ENCODE results near the gene TRERF1.
"Not testable (repeated sequence)": the region's sequence is repeated elsewhere in the genome, so short reads cannot be mapped to it uniquely, and the experiment has no call there.

TRERF1 gene

GRCh38 chr6:42451333-42452170 is at the start of gene TRERF1:
Gene TRERF1, minus strand, starts transcription at chr6:42451926. Its CDS starts 182,336 bp downstream, at chr6:42269590.
- peak; percentile 65 for DNase-seq (ENCODE audit: low read depth, low spot score)

GRCh38 chr6:42498473-42499128 is 46.9 kb upstream of the TRERF1 start:
- DNase-seq (ENCODE audit: low read depth, low spot score): no peak

- DNase-seq (ENCODE audit: low read depth, low spot score): no peak
Measured at GRCh38 chr6:42493914-42494539, 42.3 kb upstream of the TRERF1 start.

GRCh38 chr6:42488129-42488528 is 36.4 kb upstream of the TRERF1 start:
- DNase-seq (ENCODE audit: low read depth, low spot score): no peak

GRCh38 chr6:42484261-42484660 is 32.5 kb upstream of the TRERF1 start:
- no peak for DNase-seq (ENCODE audit: low read depth, low spot score)

DNA sequence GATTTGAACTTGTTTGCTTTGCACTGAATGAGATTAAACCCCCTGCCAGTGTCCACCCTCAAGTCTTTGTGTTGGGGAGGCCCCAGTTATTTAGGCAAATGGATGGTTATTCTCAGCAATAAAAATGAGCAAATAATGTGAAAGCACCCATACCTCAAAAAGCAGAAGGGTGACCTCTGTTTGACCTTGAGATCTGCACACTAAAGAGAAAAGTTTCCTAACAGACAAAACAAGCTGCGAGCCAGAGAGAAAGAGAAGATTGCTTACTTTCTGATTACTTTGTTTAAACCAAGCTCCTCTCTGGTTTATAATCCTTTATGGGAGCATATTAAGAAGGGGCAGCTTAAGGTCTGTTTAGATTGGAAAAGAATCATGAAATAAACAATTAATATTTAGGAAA is 30.4 kb upstream of the TRERF1 start:
- peak; percentile 3 for DNase-seq (ENCODE audit: low read depth, low spot score)

DNA sequence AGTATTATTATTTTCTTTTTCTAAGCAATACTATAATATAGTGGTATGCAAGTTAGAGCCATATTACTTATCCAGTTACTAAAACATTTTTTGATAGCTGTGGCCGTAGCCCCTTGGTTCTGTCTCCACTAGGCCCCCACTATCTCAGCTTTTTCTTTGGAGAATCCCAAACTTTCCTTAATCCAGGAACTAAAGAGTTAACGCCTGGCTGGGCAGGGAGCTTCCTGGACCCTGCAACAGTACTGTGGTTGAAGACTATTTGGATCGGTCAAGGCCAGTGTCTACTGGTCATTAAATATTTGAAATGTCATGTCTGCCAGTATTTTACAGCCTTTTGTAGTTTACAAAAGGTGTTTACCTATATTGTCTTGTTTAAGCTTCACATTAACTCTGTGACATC is 20.0 kb upstream of the TRERF1 start:
- no peak for DNase-seq (ENCODE audit: low read depth, low spot score)

- DNase-seq (ENCODE audit: low read depth, low spot score): no peak
Measured at GRCh38 chr6:42471142-42471541, 19.4 kb upstream of the TRERF1 start.

GRCh38 chr6:42468273-42468672 is 16.5 kb upstream of the TRERF1 start:
- no peak for DNase-seq (ENCODE audit: low read depth, low spot score)

DNA sequence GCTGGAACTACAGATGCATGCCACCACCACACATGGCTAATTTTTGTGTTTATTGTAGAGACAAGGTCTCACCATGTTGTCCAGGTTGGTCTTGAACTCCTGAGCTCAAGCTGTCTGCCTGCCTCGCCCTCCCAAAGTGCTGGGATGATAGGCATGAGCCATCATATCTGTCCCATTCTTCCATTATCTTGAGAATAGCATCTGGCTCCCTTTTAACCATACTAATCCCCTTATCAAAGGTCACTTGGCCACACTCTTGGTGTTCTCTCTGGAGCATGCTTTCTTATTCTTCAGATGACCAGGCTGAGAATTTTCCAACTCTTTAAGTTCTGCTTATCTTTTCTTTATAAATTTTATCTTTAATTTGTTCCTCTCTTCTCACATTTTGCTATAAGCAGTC is 15.9 kb upstream of the TRERF1 start:
- DNase-seq (ENCODE audit: low read depth, low spot score): no peak

DNA sequence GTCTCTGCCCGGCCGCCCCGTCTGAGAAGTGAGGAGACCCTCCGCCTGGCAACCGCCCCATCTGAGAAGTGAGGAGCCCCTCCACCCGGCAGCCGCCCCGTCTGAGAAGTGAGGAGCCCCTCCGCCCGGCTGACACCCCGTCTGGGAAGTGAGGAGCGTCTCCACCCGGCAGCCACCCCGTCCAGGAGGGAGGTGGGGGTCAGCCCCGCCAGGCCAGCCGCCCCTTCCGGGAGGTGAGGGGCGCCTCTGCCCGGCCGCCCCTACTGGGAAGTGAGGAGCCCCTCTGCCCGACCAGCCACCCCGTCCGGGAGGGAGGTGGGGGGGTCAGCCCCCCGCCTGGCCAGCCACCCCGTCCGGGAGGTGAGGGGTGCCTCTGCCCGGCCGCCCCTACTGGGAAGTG is 14.7 kb upstream of the TRERF1 start:
- DNase-seq (ENCODE audit: low read depth, low spot score): not testable (repeated sequence)

DNA sequence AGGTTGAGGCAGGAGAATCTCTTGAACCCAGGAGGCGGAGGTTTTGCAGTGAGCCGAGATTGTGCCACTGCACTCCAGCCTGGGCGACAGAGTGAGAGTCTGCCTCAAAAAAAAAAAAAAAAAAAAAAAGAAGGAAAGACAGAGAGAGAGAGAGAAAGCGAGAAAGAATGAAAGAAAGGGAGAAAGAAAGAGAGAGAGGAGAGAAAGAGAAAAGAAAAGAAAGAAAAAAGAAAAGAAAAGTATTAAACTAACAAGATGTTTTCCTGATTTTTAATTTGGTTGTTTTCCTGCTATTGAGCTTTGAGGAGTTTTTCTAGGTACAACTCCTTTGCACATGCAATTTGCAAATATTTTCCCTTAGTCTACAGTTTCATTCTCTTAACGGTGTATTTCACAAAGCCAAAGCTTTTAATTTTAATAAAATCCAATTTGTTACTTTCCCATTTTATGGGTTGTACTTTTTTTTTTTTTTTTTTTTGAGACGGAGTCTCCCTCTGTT is 10.8 kb upstream of the TRERF1 start:
- DNase-seq (ENCODE audit: low read depth, low spot score): no peak

DNA sequence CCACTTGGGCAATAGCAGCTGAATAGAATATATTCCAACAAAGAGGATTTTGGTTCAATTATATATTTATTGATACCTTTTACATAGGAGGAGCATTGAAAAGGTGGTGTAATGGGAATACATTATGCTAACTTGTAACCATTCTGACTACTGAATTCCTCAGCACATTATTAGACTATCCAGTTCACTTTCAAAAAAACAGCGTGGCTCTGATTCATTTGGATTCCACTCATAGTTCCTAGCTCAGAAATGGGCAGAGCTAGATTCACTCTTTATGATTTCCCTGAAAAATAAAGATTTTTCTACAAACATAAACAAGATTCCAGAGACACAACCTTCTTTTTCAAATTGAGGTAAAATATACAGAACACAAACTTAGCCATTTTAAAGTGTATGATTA is 9.2 kb upstream of the TRERF1 start:
- DNase-seq (ENCODE audit: low read depth, low spot score): peak; percentile 49

DNA sequence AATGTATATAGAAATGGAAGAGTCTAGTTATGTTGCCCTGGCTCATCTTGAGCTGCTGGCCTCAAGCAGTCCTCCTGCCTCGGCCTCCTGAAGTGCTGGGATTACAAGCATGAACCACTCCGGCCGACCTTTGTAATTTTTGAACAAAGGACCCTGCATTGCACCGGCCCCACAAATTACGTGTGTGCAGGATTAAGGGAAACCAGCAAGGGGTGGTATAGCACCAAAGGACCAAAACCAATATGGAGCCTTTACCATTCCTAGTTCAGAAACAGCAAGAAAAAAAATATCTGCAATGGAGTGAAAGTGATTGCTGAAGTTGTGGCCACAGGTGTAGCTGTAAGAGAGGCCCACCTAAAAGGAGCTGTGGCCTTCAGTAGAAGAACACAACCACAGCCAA is 8.2 kb upstream of the TRERF1 start:
- DNase-seq (ENCODE audit: low read depth, low spot score): no peak

GRCh38 chr6:42454428-42454791 is 2.7 kb upstream of the TRERF1 start:
- DNase-seq (ENCODE audit: low read depth, low spot score): peak; percentile 30

DNA sequence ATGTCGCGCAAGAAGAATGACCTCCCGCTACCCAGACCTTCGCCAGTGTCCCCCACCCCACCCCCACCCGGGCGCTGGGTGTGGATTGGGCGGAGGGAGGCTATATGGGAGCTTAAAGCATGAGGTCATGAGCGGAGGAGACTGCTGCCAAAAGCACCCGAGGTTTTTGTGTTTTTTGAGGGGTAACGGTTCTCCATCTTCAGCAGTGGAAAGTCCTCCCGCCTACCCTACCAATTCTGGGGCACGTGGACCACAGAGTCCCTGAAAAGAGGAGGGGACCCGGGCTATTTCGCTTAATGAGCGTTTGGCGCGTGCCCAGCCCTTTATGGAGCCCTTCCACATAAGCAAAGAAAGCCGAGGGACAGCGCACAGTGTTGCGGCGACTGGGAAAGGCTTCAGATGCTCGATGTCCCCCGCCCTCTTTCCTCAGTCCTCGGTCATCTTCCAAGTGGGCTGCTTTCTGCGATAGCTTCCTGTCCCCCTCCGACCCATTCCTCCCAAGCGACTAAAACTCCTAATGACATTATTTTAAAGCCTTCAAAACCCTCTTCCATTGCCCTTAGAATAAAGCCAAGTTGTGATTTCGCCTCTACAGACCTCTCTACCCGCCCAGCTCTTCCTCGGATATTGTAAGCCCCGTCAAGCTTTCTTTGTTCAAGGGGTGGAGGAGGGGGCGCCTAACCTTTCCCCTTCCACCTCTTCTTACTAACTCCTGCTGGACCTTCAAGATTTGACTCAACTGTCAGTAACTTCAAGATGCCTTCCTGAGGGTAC is 2.1 kb upstream of the TRERF1 start:
- DNase-seq (ENCODE audit: low read depth, low spot score): peak; percentile 65

DNA sequence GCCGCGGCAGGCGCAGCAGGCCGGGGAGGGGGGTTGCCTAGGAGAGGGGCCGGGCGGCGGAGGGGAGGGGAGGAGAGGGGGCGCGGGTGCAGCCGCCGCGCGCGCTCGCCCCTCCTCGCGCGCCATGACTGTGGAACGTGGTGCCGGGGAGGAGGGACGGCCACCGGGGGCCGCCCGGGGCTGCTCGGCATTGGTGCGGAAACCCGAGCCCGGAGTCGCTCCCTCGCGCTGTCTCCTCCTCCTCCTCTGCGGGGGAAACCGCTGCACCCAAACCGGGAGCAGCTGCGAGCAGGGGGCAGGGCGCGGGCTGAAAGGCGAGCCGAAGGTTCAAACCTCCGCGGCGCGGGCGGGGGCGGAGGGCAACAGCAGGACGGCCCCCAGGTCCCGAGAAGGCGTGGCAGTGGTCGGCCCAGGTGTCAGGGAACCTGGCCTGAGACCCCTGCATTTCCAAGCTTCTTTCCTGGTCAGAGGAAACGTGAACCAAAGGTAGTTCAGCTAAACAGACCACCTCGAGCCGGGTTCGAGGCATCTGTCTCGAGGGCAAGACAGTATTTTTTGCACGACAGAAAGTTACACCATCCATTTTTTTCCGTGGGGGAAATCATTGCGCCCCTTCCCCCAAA is 1.4 kb upstream of the TRERF1 start:
- peak; percentile 95 for DNase-seq (ENCODE audit: low read depth, low spot score)

DNA sequence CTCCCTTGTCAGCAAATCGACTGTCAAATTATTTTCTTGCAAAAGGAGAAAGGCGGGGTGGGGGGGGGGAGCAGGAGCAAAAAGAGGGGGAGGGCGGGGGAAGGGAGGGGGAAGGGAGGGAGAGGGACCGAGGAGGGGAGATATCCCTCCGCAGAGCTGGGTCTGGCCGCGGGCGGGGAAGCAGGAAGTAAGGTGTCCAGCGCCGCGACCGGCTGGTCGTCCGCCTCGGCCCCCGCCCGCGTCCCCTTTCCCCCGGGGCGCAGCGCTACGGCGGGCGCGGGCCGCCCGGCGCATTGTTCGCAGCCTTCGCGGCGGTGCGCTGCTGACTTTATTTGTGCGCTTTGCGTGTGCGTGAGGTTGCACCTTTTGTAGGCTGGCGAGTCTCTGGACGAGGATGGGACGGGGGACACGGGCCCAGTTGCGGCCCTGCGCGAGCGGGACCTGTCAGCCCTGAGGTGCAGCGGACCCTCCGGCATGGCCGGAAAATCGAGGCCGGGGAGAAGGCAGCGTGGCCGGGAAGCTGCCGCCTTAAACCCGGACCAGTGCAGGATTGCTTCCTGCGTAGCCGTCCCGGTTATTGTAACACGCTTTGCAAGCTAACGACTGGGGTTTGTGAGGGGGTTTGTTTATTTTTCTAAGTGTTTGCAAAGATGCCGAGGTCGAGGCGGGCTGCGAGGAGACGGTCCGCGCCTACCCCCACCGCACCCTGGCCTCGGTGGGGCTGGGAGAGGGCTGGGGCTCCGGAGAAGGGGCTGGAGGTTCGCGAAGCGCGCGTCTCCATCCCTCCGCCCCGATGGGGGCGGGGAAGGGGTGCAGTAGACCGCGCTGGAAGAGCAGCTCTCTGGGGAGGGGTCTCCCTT is 675 bp upstream of the TRERF1 start:
- peak; percentile 85 for DNase-seq (ENCODE audit: low read depth, low spot score)

GRCh38 chr6:42450477-42451332 is 1.0 kb downstream of the TRERF1 start:
- DNase-seq (ENCODE audit: low read depth, low spot score): peak; percentile 63
